AG08395 (cell line): ENCODE measurements around the gene SPDYE2.
"Not testable (repeated sequence)": the region's sequence is repeated elsewhere in the genome, so short reads cannot be mapped to it uniquely, and the experiment has no call there.

Source experiments
- DNase-seq: peaks from one replicate; pipeline ENCODE4 v3.0.0; 2012; ENCODE audit warnings: mixed read lengths, low spot score

SPDYE2 gene

DNA sequence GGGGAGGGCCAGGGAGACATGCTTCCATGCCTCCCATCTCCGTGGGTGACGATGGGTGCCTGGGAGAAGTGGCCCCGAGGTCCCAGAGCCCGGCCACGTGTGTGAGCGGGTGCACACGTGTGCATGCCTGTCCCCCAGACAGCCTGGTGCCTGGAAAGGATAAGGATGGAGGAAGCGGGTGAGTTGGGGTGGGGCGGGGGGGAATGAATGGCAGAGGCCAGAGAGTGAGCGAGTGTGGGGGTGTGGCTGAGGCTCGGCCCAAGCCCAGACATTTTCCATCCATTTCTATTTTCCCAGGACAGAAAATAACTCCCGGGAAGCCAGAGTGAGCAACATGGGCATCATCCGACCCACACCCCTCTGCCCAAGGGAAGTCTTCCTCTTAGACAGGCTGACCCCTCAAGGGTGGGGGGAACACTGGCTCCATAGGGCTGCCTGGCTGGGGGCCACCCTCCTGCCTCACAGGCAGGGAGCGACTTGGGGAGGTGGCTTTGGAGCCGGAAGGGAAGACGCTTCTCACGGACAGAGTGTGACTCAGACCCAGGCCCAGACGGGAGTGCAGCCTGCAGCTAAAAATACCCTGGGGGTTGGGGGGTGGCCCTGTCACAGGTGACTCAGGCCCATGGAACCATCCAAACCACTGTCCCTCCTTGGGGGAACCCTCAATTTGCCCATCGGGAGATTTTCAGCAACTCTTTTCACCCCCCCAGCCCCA, 53.6 kb downstream of the SPDYE2 start:
- DNase-seq = not testable (repeated sequence)

GRCh38 chr7:102606848-102607247, 55.8 kb downstream of the SPDYE2 start:
- DNase-seq = not testable (repeated sequence)

DNA sequence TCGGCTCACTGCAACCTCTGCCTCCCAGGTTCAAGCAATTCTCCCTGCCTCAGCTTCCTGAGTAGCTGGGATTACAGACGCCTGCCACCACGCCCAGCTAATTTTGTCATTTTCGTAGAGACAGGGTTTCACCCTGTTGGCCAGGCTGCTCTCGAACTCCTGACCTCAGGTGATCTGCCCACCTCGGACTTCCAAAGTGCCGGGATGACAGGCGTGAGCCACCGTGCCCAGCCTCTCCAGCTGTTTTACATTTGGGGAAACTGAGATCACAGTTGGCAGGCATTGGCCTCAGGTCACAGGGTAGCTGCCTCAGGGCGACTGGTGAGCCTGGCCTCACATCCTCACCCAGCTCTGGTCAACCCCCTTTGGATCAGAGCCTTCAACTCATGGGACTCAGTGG, 58.7 kb downstream of the SPDYE2 start:
- DNase-seq = not testable (repeated sequence)

DNA sequence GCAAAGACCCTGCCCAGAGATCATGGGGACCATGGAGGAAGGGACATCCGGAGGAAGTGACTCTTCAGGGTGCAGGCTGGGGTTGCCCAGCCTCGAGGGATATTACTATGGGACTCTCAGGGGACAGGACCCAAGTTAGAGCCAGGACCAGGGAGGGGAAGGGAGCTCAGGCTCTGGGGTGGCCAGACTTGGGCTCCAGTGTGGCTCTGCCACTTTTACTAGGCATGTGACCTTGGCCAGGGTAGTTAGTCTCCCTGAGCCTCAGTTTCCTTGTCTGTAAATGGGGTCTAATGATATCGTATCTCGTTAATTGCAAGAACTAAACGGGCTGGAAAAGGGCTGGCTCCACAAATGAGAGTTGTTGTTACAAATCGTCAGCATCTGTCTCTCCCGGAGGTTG, 59.4 kb downstream of the SPDYE2 start:
- DNase-seq = not testable (repeated sequence)

DNA sequence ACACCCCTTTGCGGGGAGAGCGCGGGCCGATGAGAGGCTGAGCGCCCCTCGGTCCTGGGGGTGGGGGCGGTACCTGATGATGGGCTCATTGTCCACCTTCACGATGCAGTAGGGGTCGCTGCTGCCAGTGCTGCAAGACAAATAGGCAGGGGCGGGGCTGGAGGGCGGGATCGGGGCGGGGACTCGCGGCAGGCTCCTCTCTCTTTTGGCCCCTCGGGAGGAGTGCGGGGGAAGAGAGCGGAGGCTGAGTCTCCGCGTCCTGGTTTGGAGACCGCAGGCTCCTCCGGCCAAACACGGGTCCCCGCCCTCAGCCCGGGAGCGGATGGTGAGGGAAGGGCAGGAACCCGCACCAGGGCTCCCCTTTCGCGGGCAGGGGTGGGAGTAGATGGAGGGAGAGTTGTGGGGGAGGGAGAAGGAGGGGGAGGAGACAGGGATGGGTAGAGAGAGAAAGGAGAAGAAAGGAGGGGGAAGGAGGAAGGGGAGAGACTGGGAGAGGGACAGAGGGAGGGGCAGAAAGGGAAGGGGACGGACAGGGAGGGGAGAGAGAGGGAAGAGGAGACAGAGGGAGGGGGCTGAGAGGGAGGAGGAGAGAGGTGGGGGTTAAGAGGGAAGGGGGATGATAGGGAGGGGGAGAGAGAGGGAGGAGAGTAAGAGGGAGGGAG, 60.1 kb downstream of the SPDYE2 start:
- DNase-seq = not testable (repeated sequence)

- DNase-seq = not testable (repeated sequence)
Measured at GRCh38 chr7:102611675-102612325, 60.8 kb downstream of the SPDYE2 start.
